Activated naive CD8-positive, alpha-beta T cell (primary cell): ENCODE data around the gene ZNF726.
"Not testable (repeated sequence)": the region's sequence is repeated elsewhere in the genome, so short reads cannot be mapped to it uniquely, and the experiment has no call there.

Experiments used
- H3K27ac Mint-ChIP-seq: one replicate; pipeline ENCODE4 v1.8.0; 2021; ENCODE audit warnings: mixed read lengths
- H3K27me3 Mint-ChIP-seq: one replicate; pipeline ENCODE4 v1.8.0; 2021; ENCODE audit warnings: mixed read lengths
- H3K36me3 Mint-ChIP-seq: one replicate; pipeline ENCODE4 v1.8.0; 2021; ENCODE audit warnings: mixed read lengths
- H3K4me1 Mint-ChIP-seq: one replicate; pipeline ENCODE4 v1.8.0; 2021; ENCODE audit warnings: low read depth, mixed read lengths
- H3K4me3 Mint-ChIP-seq: one replicate; pipeline ENCODE4 v1.8.0; 2021; ENCODE audit warnings: mild to moderate bottlenecking, mixed read lengths
- H3K9me3 Mint-ChIP-seq: one replicate; pipeline ENCODE4 v1.8.0; 2021; ENCODE audit warnings: low read depth, mixed read lengths

The ZNF726 gene

GRCh38 chr19:23969630-23970029, 54.9 kb downstream of the ZNF726 start:
- Mint-ChIP-seq H3K4me3 (no peak overlapping the region), H3K9me3 (no peaks in the 10 kb centered on the region), H3K27me3 (peaks cover 25% of the 10 kb centered on the region), H3K4me1 (peaks cover 5% of the 10 kb centered on the region), H3K36me3 (no peaks in the 10 kb centered on the region), H3K27ac (no peak overlapping the region)

- Mint-ChIP-seq H3K27ac (no peak overlapping the region), H3K4me1 (peaks cover 5% of the 10 kb centered on the region), H3K9me3 (no peaks in the 10 kb centered on the region), H3K36me3 (no peaks in the 10 kb centered on the region), H3K4me3 (no peak overlapping the region), H3K27me3 (peaks cover 24% of the 10 kb centered on the region)
Observed at GRCh38 chr19:23971598-23971997, 56.9 kb downstream of the ZNF726 start.

GRCh38 chr19:23972161-23972560, 57.5 kb downstream of the ZNF726 start:
- peaks cover 21% of the 10 kb centered on the region for H3K27me3 Mint-ChIP-seq
- H3K27ac Mint-ChIP-seq = no peak overlapping the region
- H3K4me1 Mint-ChIP-seq = peaks cover 5% of the 10 kb centered on the region
- no peaks in the 10 kb centered on the region for H3K36me3 Mint-ChIP-seq
- no peaks in the 10 kb centered on the region for H3K9me3 Mint-ChIP-seq
- no peak overlapping the region for H3K4me3 Mint-ChIP-seq

- Mint-ChIP-seq H3K27ac (no peak overlapping the region), H3K36me3 (no peaks in the 10 kb centered on the region), H3K27me3 (peaks cover 13% of the 10 kb centered on the region), H3K9me3 (no peaks in the 10 kb centered on the region), H3K4me1 (peaks cover 5% of the 10 kb centered on the region), H3K4me3 (no peak overlapping the region)
Observed at GRCh38 chr19:23974941-23975340, 60.3 kb downstream of the ZNF726 start.

- not testable (repeated sequence) for H3K27ac Mint-ChIP-seq, H3K27me3 Mint-ChIP-seq, H3K4me3 Mint-ChIP-seq, H3K4me1 Mint-ChIP-seq, H3K36me3 Mint-ChIP-seq, H3K9me3 Mint-ChIP-seq
Observed at GRCh38 chr19:23976631-23977030, 61.9 kb downstream of the ZNF726 start.

- H3K9me3 Mint-ChIP-seq, H3K27me3 Mint-ChIP-seq, H3K36me3 Mint-ChIP-seq, H3K4me1 Mint-ChIP-seq, H3K27ac Mint-ChIP-seq, H3K4me3 Mint-ChIP-seq: not testable (repeated sequence)
Observed at GRCh38 chr19:23977256-23977655, 62.6 kb downstream of the ZNF726 start.

- no peak overlapping the region for H3K27ac Mint-ChIP-seq
- H3K4me3 Mint-ChIP-seq = no peak overlapping the region
- no peaks in the 10 kb centered on the region for H3K9me3 Mint-ChIP-seq
- no peaks in the 10 kb centered on the region for H3K36me3 Mint-ChIP-seq
- no peaks in the 10 kb centered on the region for H3K4me1 Mint-ChIP-seq
- no peaks in the 10 kb centered on the region for H3K27me3 Mint-ChIP-seq
Observed at GRCh38 chr19:23978068-23978467, 63.4 kb downstream of the ZNF726 start.

GRCh38 chr19:23980805-23981204, 66.1 kb downstream of the ZNF726 start:
- H3K9me3 Mint-ChIP-seq = no peaks in the 10 kb centered on the region

GRCh38 chr19:23981863-23982262, 67.2 kb downstream of the ZNF726 start:
- Mint-ChIP-seq H3K4me1 (no peaks in the 10 kb centered on the region), H3K4me3 (no peak overlapping the region), H3K27me3 (no peaks in the 10 kb centered on the region), H3K36me3 (no peaks in the 10 kb centered on the region), H3K27ac (no peak overlapping the region), H3K9me3 (no peaks in the 10 kb centered on the region)

More at GRCh38 chr19:23980805-23981204, 66.1 kb downstream of the ZNF726 start:
- H3K4me1 Mint-ChIP-seq = no peaks in the 10 kb centered on the region
- no peaks in the 10 kb centered on the region for H3K36me3 Mint-ChIP-seq
- no peaks in the 10 kb centered on the region for H3K27me3 Mint-ChIP-seq
- no peak overlapping the region for H3K4me3 Mint-ChIP-seq
- no peak overlapping the region for H3K27ac Mint-ChIP-seq

- no peaks in the 10 kb centered on the region for H3K36me3 Mint-ChIP-seq
- no peaks in the 10 kb centered on the region for H3K27me3 Mint-ChIP-seq
- no peak overlapping the region for H3K4me3 Mint-ChIP-seq
- H3K27ac Mint-ChIP-seq = no peak overlapping the region
- no peaks in the 10 kb centered on the region for H3K4me1 Mint-ChIP-seq
- no peaks in the 10 kb centered on the region for H3K9me3 Mint-ChIP-seq
Observed at GRCh38 chr19:23983406-23983805, 68.7 kb downstream of the ZNF726 start.
